Stimulated activated CD4-positive, alpha-beta T cell treated with anti-CD3 and anti-CD28 coated beads, Interleukin-1b, Interleukin-23, amount 100 ng/mL, for 1 hour (primary cell): ENCODE data around the gene TPRN.
A peak's percentile ranks its signal among the peaks of the same experiment; 100 is the strongest.

ENCODE experiments used
- DNase-seq, 2 donors: peaks; one replicate each; pipeline ENCODE4 v3.0.0-alpha.2; 2020; ENCODE audit warnings: low read depth in 2 of 2

The TPRN gene

GRCh38 chr9:137236238-137236935 is 35.8 kb upstream of the TPRN start:
- peak; percentile 79 to 91 for DNase-seq

- DNase-seq: no peak
Measured at GRCh38 chr9:137235424-137236237, 35.1 kb upstream of the TPRN start.

GRCh38 chr9:137234758-137235423 is 34.4 kb upstream of the TPRN start:
- no peak for DNase-seq

- no peak for DNase-seq
Measured at GRCh38 chr9:137234055-137234697, 33.6 kb upstream of the TPRN start.

GRCh38 chr9:137233143-137233980 is 32.8 kb upstream of the TPRN start:
- DNase-seq: no peak

GRCh38 chr9:137232510-137232909 is 32.0 kb upstream of the TPRN start:
- no peak for DNase-seq

GRCh38 chr9:137232101-137232500 is 31.6 kb upstream of the TPRN start:
- DNase-seq: no peak

GRCh38 chr9:137231372-137232039 is 31.0 kb upstream of the TPRN start:
- DNase-seq: no peak

GRCh38 chr9:137230705-137231371 is 30.3 kb upstream of the TPRN start, which contains the start of gene SLC34A3:
TSS of gene SLC34A3 (plus strand) at chr9:137230901. CDS start at chr9:137231703, 802 bp downstream.
- no peak for DNase-seq

- no peak for DNase-seq
Measured at GRCh38 chr9:137229903-137230704, 29.6 kb upstream of the TPRN start.

GRCh38 chr9:137228968-137229896 is 28.7 kb upstream of the TPRN start:
- DNase-seq: no peak

- no peak for DNase-seq
Measured at GRCh38 chr9:137228506-137228967, 28.0 kb upstream of the TPRN start.

GRCh38 chr9:137227853-137228505 is 27.4 kb upstream of the TPRN start:
- DNase-seq: no peak

- peak; percentile 59 to 70 for DNase-seq
Measured at GRCh38 chr9:137227054-137227852, 26.7 kb upstream of the TPRN start, which contains the start of gene RNF224. TSS of gene RNF224 (plus strand) at chr9:137227502. CDS start at chr9:137228336, 834 bp downstream.

- DNase-seq: no peak
Measured at GRCh38 chr9:137226338-137227053, 26.0 kb upstream of the TPRN start.
